GM21528 (cell line): ENCODE measurements around the gene KCNJ10.
A peak's percentile ranks its signal among the peaks of the same experiment; 100 is the strongest.

Experiments
- ATAC-seq: cut with Tn5 transposase; IDR thresholded peaks from one replicate; pipeline ENCODE4 v1.9.1; 2021; ENCODE audit warnings: mild to moderate bottlenecking, moderate library complexity; ENCODE audit not compliant: unreplicated experiment, low FRiP score

Gene KCNJ10

DNA sequence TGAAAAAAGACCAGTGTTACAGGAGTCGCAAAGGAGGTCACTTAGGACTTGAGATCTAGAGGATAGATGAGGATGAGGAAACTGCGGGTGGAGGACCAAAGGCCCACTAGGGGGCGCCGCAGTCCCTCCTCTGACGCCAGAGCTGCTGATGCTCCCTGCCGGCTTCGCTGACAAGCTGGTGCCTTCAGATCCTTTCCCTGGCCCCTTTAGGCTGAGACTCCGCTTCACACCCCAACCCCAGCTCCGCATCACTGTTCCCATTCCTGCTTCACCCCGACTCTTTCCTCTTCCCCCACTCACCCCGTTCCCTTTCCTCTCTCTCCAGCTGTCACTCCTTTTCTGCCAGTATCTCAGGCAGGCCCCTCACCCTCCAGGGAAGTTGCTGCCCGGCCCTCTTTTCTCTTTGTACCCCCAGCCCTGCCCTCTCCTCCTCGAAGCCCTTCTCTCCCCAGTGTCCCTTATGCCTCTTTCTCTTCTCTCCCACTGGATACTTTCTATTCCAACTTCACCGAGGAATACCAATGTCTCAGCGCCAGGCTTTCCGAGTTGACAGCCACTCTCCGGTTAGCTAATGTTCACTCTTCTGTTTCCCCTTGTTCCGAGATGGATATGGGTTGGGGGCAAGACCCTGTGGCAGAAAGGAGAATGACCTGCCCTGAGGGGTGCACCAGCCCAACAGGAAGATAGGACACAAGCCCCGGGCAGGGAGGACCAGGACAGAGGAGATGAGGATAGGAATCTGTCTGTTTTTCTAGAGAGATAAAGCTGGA, 15.9 kb upstream of the KCNJ10 start:
- no peak for ATAC-seq

DNA sequence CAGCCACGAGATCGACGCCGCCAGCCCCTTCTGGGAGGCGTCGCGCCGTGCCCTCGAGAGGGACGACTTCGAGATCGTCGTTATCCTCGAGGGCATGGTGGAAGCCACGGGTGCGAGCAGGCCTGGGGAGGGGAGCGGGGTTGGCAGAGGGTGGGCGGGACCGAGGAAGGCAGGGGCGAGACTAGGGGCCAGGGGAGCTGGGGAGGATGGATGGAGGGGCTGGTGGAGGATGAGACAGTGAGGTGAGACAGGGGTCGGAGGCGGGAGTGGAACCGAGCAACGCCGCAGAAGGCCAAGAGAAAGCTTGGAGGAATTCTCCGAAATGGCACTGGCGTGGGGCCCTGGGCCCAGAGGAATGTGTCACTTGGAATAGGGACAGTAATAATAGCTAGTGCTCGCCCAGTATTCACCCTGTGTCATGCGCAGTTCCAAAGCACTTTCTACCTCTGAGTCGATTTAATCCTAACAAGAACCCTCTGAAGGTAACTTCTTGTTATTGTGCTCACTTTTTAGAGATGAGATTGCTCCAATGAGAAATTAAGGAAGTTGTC, 14.9 kb upstream of the KCNJ10 start:
- no peak for ATAC-seq

DNA sequence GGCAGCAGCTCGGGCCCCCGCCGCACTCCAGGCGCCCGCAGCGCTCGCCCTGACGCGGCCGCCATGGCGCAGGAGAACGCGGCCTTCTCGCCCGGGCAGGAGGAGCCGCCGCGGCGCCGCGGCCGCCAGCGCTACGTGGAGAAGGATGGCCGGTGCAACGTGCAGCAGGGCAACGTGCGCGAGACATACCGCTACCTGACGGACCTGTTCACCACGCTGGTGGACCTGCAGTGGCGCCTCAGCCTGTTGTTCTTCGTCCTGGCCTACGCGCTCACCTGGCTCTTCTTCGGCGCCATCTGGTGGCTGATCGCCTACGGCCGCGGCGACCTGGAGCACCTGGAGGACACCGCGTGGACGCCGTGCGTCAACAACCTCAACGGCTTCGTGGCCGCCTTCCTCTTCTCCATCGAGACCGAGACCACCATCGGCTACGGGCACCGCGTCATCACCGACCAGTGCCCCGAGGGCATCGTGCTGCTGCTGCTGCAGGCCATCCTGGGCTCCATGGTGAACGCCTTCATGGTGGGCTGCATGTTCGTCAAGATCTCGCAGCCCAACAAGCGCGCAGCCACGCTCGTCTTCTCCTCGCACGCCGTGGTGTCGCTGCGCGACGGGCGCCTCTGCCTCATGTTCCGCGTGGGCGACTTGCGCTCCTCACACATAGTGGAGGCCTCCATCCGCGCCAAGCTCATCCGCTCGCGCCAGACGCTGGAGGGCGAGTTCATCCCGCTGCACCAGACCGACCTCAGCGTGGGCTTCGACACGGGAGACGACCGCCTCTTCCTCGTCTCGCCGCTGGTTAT, 14.2 kb upstream of the KCNJ10 start:
- ATAC-seq = no peak

DNA sequence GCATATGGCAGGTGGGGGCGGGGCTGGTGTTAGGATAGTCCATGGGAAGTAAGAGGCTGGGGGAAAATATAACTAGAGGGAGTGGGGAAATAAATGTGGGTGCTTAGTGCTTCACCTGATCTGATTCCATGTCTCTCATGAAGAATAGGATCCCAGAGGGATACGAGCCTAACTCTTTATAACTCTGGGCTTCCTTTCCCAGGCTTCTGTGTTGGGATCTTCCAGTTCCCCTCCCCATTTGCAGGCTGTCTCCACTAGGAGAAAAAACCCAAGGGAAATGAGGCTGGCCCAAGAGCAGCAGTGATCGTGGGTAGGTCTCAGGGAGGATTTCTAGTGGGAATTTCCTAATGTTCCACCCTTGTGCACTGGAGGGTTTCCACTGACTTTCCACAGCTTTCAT, 13.0 kb upstream of the KCNJ10 start:
- ATAC-seq = no peak

GRCh38 chr1:160082487-160082886, 12.5 kb upstream of the KCNJ10 start:
- no peak for ATAC-seq

- no peak for ATAC-seq
These were observed 11.4 kb upstream of the KCNJ10 start, which contains the start of gene KCNJ9 for GRCh38 chr1:160081261-160081936. Gene KCNJ9, plus strand, starts transcription at chr1:160081538. Its CDS starts 2,493 bp downstream, at chr1:160084031.

GRCh38 chr1:160080381-160081100, 10.6 kb upstream of the KCNJ10 start:
- ATAC-seq = no peak

DNA sequence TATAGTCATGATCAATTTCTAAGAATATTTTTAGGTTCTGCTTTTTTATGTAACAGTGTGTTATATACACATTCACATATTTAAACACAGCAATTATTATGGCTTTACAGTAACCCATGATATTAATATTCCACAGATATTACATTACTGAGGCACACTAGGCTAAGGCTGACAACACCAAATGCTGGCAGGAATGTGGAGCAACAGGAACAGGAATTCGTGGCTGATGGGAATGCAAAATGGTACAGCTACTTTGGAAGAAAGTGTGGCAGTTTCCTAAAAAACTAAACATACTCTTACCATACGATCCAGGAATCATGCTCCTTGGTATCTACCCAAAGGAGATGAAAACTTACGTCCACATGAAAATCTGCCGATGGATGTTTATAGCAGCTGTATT, 9.5 kb upstream of the KCNJ10 start:
- ATAC-seq = no peak

- ATAC-seq = no peak
These were observed 8.7 kb upstream of the KCNJ10 start for GRCh38 chr1:160078512-160079195.

DNA sequence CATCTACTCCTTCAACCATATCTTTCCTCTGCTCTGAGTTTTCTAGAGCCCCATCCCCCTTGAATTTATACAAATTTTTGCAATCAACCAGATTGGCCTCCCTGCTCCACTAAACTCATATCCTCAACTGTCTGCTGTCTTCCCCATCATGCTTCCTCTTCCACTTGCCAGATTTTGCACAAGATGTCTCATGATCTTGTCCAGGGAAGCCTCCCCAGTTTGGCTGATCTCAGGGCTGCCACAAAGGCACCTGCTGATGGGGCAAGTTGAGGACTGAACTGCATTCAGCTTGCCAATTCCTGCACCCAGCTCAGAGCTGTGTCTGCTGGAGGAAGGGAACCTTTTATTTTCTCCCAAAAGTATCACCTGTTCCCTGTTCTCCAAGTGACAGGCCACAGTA, 7.5 kb upstream of the KCNJ10 start:
- no peak for ATAC-seq

GRCh38 chr1:160076295-160076694, 6.3 kb upstream of the KCNJ10 start:
- no peak for ATAC-seq

- ATAC-seq = no peak
These were observed 5.9 kb upstream of the KCNJ10 start for GRCh38 chr1:160075836-160076235.

- no peak for ATAC-seq
These were observed 4.9 kb upstream of the KCNJ10 start for GRCh38 chr1:160074865-160075264.

- ATAC-seq = no peak
These were observed 1.3 kb upstream of the KCNJ10 start for GRCh38 chr1:160071289-160071688.

- peak; percentile 47 for ATAC-seq
These were observed 543 bp upstream of the KCNJ10 start for GRCh38 chr1:160070243-160071163.

DNA sequence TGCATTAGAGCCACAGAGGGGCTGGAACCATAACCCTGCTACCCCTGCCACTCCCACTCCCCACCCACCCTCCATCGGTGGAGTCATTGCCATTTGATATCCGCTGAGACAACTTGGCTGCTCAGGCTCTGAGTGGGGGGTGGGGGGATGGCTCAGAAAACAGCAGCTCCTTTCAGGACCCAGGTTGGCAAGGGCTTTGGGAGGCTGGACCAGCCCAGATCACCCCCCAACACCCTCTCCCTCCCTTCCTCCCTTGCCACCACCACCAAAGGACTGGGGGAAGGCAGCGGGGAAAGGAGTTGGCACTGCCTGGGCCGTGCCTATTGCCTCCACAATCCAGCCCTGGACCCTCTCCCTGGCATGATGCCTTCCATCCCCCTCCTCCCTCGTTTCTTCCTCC, 1.7 kb downstream of the KCNJ10 start:
- no peak for ATAC-seq

GRCh38 chr1:160066829-160067745, 2.9 kb downstream of the KCNJ10 start:
- no peak for ATAC-seq

DNA sequence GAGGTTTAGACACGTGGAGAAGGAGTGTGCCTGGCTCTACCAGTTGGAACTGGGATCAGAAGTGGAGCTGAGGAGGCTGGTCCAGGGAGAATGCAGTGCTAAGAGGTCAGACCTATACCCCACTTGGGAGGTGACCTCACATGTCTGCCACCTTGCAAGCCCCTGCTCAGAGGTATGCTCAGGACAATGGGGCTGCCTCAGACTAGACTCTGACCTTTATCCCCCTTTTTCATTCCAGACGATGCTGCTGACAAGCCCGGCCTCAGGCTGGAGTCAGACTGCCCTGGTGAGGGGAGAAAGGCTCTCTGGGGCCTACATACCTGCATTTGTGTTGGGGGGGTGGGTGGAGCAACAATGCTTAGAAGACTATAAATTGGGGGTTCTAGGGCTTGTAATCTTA, 5.2 kb downstream of the KCNJ10 start:
- ATAC-seq = no peak
